NCI-H524 (cell line): ENCODE data around the gene HDAC11.
"Not testable (repeated sequence)": the region's sequence is repeated elsewhere in the genome, so short reads cannot be mapped to it uniquely, and the experiment has no call there.

ENCODE experiments used
- DNase-seq, 2 experiments: peaks; one replicate each; lab custom pipeline; 2025; lab: John Stamatoyannopoulos, UW

Gene HDAC11

DNA sequence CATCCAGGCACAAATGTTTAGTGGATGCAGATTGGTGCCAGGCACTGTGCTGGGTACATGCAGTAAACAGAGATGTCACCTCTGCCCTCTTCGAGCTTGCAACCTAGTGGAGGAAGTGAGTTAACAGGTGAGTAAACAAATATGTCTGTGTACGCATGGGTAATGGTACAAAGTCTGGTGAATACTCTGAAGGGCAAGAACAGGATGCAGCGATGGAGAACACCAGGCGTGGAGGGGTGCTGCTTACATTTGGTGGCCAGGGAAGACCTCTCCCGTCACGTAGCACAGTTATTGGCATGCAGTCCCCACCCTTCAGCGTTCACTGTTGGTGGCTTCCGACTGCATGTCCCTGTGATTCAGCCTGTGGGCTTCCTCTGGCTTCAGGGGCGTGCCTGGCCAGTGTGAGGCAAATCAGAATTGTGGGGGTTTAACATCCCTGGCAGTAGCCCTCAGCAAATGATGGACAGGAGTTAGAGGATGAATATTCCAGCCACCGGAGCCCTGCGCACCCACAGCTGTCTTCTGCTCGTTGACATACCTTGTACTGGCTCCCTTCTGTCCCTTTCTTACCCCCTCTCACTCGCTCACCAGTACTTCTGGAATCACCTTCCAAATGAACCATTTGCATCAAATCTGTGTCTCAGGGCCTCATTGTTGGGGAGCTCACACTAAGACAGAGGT is 9.1 kb upstream of the HDAC11 start:
- no peak for DNase-seq

DNA sequence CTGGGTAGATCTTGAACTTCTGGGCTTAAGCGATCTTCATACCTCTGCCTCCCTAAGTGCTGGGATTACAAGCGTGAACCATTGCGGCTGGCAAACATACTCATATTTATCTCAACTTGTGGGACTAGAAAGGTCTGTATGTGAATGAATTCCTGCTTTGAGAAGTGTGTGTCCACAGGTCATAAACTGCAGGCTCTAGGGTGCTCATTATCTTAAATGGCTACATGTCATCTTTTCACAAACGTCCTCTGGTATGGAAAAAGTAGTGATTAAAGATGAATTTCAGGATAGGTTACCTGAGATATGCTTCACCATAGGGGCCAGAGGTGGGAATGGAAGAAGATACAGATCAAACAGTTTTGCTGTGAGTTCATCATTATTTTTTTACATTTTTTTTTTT is 7.8 kb upstream of the HDAC11 start:
- no peak for DNase-seq

DNA sequence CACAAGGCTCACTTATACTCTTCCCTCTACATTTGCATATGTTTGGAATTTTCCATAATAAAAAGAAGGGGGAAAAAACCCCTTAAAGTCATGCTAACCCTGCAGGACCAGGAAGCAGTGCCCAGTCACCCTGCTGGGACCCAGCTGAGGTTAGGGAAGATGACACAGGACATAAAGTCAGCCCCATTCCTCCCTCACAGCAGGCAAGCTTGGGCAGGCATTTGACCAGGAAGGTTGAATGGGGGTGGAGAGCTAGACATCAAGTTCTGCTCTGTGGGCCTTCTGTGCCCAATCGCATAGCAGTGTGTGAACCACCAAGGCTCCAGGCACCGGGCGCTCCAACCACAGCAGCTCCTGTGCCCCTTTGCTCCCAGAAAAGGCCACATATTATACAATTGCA is 7.1 kb upstream of the HDAC11 start:
- DNase-seq, result no peak

DNA sequence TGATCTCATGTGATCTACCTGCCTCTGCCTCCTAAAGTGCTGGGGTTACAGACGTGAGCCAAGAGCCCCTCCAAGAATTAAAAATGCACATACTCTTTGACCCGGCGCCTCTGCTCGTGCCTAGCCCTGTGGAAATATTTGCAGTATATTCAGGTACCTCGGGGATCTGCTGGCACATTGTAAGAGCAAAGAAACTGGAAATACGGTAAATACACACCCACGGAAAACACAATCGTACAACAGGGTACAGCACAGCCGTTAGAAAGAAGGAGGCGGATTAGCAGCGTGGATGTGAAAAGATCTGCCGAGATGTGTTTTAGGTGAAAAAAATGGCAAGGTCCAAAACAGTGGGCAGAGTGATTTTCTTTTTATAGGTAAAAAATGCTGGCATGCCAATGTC is 6.1 kb upstream of the HDAC11 start:
- DNase-seq, result no peak

DNA sequence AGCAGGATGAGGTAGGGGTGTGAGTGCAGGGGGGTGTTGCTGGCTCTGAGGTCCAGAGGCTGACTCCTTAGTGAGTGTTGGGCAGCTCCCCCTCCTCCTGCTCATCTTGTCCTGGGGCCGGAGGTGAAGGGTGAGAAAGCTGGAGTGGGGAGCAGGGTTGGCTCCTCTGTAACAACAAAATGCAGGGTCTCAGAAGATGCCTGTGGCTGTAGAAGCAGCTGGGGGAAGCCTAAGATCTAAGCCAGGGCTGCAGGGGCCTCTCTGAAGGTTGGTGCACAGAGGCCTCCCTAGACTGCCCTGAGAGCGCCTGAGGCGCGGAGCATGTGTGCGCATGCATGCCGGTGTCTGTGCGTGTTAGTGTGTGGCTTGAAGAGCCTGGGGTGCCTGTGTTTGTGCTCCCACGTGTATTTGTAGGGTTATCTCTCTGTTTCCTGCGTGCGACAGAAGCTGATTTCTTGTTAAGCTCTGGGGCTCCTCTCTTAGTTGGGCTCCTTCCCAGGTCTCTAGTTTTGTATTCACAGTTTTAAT is 5.3 kb upstream of the HDAC11 start:
- no peak for DNase-seq

DNA sequence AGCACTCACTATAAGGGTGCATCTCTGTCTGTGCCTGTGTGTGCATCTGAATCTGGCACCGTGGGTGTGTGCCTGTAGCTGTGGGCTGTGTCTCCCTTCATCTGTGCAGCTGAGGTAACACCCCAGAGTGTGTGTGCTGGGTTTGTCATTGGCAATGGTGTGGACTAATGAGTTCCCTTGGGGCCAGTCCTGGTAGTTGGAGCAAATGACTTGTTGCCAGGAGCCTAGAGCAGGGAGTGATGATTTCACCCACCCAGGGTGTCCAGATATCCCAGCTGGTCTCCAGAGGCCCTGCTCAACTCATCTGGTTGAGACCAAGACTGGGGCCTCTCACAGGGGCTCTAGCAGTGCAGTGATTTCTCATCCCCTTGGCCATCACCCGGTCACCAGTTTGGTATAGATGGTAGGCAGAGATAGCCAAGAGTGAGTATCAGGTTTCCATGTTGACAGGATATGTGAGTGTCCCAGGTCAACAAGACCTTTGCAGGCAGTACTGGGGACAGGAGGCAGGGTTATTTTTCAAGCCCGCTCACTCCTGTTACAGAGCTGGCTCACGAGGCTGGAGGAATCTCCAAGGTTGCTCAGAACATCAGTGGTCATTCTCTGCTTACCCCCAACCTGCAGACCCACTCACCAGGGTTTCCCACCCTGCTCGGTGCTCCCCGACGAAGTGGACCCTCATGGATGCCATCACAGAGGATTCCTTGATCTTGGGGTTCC is 4.1 kb upstream of the HDAC11 start:
- no peak for DNase-seq

DNA sequence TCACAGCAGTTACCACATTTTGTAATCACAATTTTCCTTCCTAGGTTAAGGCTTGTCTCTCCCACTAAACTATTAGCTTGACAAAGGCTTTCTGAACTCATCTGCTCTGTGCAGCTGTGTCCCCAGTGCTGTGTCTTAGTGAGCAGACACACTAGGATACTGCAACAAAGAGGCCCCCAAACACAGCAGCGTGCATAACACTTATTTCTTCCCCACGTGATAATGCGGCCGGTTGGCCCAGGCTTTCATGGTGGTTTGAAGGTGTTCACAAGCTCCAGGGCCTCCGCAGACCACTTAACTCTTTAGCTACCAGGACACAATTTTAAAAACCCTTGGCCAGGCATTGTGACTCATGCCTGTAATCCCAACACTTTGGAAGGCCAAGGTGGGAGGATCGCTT is 2.2 kb upstream of the HDAC11 start:
- DNase-seq, result no peak

DNA sequence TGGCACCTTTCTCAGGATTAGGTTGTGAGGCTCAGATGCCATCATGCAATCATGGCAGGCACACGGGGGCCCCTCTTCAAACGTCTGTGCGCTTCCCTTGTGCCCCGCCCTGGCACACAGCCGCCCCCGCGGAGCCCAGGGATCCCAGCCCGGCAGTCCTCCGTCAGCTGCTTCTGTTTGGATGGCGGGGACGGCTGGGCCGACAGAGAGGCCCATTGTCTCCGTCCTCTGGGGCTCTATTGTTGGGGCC is 849 bp upstream of the HDAC11 start:
- no peak for DNase-seq

DNA sequence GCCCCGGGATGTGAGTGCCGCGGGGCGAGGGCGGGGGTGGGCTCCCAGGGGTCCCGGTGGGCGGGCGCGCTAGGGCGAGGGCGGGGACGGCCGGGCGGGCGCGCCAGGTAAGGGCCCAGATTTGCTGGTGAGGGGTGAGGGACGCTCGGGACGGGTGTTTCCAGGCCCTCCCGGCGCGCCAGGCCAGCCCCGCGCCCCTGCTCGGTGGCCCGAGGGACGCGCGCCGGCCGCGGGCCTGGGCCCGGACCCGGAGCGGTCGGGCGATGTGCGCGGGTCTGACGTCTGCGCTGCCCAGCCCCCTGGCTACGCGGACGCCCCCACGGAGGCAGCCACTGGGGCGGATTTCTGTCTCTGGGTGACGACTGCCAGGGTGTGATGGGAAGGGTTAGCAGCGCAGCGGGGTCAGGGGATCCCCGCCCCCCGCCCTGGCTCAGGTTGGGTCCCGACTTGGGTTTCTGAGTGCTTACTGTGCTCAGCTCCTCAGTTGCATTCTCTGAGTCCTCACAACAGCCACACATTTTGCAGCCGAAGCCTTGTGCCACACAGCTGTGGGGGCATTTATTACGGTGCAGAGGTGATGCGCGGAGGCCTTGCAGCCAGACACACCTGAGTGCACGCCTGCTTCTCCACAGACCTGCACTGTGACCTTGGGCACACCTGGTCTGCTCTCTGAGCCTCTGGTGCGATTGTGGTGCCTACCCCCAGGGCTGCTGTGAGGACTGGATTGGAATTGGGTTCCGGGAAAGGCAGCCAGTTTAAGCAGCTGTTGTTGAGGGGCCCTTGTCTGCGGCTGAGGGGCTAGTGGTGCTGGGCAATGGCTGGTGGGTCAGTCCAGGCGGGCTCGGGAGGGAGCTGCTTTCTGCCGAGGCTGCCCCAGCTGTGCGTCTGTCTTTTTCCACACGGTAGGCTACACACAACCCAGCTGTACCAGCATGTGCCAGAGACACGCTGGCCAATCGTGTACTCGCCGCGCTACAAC is 523 bp downstream of the HDAC11 start:
- no peak for DNase-seq

DNA sequence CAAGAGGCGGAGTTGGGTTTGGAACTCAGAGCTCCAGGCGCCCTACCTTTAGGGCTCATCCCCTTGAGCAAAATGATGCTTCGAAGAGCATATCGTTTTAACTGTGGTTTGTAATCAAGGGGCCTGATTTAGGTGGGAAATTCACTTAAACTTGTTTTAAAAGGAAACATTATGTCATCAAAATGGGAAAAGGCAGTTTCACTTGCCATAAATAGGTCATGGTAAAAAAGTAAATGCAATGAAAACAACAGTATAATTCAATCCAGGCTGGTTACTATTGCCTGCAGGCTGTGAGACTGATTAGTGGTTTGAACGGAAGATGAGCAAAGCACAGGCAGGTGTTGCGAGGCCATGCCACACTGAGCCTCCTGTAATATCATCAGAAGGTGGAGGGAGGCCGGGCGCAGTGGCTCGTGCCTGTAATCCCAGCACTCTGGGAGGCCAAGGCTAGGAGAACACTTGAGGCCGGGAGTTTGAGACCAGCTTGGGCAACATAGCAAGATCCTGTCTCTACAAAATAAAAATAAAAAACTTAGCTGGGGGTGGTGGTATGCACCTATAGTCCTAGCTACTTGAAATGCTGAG is 2.1 kb downstream of the HDAC11 start:
- no peak for DNase-seq

DNA sequence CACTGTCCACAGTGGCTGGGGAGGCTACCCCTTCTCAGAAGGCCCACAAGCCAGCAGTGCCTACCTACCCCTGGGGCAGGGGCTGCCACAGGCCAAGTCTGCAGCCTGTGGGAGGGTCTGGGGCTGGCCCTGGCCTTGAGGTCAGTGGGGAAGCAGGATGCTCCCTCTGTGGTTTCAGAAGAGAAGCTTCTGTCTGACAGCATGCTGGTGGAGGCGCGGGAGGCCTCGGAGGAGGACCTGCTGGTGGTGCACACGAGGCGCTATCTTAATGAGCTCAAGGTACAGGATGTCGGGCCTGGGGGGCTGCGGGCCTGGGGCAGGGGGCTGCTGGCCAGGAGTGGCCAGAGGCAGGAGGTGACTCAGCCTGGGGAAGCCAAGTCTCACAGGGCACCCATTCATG is 3.2 kb downstream of the HDAC11 start:
- DNase-seq, result no peak

DNA sequence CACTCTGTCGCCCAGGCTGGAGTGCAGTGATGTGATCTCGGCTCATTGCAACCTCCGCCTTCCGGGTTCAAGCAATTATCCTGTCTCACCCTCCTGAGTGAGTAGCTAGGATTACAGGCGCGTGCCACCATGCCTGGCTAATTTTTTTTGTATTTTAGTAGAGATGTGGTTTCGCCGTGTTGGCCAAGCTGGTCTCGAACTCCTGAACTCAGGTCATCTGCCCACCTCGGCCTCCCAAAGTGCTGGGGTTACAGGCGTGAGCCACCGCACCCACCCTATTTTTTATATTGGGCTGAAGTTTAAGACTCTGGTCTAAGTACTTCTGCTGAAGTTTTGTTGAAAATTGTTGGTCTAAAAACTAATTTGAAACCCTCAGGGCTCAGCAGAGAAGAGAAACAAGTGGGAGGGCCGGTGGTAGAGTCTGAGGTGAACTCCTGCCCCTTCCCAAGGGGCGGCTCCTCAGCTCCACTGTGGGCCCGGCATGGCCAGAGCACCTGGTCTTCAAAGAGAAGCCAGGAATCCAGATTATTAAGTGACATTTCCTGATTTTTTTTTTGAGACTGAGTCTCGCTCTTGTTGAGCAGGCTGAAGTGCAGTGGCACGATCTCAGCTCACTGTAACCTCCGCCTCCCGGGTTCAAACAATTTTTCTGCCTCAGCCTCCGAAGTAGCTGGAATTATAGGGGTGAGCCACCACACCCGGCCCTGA is 4.0 kb downstream of the HDAC11 start:
- DNase-seq, result no peak

DNA sequence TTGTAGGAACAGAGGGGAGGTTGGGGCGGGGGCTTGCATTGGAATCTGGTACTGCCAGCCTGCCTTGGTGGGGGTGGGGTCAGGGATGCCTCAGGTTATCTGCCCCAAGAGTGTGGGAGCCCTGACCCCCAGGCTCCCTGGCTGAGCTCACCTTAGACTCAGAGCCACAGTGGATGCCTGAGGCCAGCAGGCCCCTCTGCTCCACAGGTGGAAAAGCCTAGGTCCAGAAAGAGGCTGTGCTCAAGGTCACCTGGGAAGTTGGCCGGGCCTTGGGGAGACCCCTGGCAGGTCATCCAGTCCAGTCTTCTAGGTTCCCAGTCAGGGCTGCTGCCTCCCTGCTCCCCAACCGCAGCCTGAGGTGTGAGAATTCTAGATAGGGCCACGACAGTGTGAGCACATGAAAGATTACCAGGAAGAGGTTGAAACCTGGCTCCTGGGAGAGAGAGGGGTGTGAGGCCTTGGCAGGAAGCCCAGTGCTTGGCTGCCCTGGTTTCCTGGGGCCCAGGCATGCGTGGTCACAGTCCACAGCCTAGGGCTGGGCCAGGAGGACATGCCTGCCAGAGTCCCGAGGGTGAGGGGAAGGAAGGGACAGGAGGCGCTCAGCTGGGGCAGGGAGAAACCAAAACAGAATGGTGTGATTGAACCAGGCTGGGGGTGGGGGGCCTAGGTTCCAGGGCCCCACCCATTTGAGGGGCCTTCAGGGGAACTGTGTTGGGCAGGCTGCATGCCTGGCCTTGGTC is 4.9 kb downstream of the HDAC11 start:
- DNase-seq, result no peak

DNA sequence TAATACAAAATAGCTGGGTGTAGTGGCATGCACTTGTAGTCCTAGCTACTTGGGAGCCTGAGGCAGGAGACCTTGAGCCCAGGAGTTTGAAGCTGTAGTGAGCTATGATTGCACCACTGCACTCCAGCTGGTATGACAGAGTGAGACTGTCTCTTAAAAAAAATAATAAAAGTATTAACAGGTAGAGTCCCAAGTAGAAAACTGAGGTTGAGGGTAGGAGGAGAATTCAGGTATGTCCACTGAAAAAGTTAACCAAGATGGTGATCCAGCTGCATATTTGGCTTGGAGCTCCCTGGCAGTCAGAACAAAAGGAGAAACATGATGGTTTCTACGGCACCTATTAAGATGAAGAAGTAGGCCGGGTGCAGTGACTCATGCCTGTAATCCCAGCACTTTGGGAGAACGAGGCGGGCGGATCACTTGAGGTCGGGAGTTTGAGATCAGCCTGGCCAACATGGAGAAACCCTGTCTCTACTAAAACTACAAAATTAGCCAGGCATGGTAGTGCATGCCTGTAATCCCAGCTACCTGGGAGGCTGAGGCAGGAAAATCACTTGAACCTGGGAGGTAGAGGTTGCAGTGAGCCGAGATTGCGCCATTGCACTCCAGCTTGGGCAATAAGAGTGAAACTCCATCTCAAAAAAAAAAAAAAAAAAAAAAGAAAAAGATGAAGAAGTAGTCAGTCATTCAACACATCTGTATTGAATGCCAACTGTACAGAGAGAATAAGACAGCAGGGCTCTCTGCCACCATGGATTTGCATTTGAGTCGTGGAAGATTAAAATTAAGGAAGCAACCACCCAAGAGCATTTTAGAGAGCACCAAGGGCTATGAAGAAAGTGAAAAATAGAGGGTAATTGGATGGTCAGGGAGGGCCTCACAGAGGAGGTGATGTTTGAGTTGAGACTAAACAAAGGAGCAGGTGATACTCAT is 5.8 kb downstream of the HDAC11 start:
- DNase-seq, result not testable (repeated sequence)

DNA sequence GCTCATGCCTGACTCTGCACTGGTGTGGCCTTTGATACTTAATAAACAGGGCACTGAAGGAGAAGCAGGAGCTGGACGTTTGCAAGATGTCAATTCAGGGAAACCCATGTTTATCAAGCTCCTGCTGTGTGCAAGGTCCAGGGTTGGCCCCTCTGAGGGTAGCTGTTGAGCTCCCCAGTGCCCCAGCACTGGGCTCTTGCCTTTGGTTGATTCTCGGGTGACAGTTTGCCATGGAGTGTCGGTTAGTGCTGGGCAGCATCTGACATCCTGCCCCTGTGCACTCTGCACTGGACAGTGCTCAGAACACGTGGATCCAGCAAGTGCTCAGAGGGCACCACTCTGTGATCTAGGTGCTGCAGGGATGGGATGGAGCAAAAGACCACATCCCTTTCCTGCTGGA is 7.3 kb downstream of the HDAC11 start:
- no peak for DNase-seq

DNA sequence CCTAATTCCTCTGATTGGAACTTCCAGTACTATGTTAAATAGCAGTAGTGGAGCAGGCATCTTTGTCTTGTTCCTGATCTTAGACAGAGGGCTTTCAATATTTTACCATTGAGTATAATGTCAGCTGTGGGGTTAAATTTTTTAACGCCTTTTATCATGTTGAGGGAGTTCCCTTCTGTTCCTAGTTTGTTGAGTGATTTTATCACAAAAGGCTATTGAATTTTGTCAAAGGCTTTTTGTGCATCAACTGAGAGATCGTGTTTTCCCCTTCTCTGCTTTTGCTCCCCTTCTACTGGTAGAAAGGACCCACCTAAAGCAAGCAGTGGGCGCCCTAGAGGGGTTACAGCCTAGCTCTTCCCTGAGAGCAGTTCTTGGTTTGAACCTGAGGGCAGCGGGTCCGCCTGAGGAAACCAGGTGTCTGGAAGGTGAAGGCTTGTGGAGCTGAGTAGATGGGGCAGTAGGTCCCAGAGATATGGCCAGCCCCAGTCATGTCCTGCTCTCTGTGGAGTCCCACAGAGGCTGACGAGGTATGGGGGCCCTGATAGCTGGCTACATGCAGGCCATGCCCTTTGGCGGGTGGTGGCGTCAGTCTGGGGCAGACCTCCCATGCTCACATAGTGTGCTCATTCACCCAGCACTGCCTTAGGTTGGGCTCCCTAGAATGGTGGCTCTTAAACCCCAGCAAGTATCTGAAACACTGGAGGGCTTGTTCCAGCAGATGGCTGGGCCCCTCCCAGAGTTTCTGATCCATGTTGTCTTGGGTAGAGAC is 11.3 kb downstream of the HDAC11 start:
- no peak for DNase-seq

DNA sequence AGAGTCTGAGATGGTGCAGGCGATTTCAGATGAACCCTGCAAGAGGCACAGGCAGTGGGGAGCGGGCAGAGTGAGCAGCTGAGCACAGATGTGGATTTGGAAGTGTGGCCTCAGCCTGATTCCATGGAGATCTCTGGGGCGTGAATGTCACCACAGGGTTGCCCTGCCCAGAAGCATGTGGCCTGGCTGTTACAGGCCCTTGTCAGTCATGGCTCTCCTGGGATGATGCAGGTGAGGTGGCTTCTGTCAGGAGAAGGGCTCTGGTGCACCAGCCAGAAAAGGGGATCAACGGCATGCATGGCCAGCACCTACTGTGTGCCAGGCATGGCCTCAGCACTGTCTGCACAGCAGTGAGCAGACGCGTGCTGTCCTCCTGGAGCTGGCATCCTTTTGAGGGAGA is 11.9 kb downstream of the HDAC11 start:
- DNase-seq, result no peak

DNA sequence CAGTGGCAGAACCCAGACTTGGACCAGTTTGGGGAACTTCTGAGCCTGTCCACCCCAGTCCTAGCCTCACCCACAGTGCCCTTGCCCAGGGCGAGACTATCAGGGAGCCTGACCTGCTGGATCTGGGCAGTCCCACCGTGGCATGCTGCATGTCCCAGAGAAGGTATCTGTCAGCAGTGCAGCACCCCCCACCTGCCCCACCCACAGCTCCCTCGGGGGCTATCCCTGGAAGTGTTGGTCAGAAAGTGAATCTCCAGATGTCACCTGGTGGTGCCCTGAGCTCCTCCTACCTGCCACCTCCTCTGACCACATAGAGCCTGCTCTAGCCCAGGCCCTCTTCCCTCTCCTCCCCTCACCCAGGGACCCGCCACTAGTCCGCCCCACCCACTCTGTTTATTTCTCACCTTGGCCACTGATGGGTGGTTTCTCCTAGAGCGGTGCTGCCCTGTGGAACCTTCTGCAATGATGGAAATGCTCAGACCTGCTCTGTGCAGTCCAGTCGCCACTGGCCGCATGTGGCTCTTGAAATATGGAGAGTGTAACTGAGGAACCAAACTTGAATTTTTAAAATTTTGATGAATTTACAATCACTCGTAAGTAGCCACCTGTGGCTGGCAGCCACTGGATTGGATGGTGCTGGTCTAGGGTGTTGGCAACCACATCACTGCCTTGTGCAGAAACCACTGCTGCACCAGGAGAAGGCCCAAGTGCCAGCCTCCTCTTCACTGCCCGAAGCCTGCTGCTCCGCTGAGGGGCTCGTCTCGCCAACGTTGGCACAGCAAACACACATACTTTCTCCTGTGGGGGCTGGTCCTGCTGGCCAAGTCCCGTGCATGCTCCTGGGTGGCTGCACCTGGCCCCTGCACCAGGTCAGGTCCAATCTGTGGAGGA is 13.1 kb downstream of the HDAC11 start:
- DNase-seq, result no peak
